HUES48 (cell line): ENCODE results near the gene SNTG2.

Experiments
- H3K27ac ChIP-seq: one replicate; pipeline ENCODE4 v1.7.0; 2013; ENCODE audit warnings: low read depth, low read length, inconsistent platforms
- H3K27me3 ChIP-seq: 2 replicates; pipeline ENCODE4 v1.6.1; 2013; ENCODE audit warnings: mild to moderate bottlenecking, low read length; ENCODE audit not compliant: control insufficient read depth, insufficient read depth
- H3K36me3 ChIP-seq: 2 replicates; pipeline ENCODE4 v1.6.1; 2013; ENCODE audit warnings: low read length; ENCODE audit not compliant: control insufficient read depth, insufficient read depth
- H3K4me1 ChIP-seq: 2 replicates; pipeline ENCODE4 v1.6.1; 2013; ENCODE audit warnings: mild to moderate bottlenecking, low read length; ENCODE audit not compliant: control insufficient read depth, insufficient read depth
- H3K4me3 ChIP-seq: 2 replicates; pipeline ENCODE4 v1.5.1; 2013; ENCODE audit warnings: mild to moderate bottlenecking, low read depth, low read length
- H3K9ac ChIP-seq: 2 replicates; pipeline ENCODE4 v1.6.1; 2013; ENCODE audit warnings: mild to moderate bottlenecking, low read depth, low read length, moderate library complexity
- H3K9me3 ChIP-seq: 2 replicates; pipeline ENCODE4 v1.6.1; 2013; ENCODE audit warnings: low read length; ENCODE audit not compliant: control insufficient read depth, insufficient read depth

The SNTG2 gene

GRCh38 chr2:1254662-1255343, 304.2 kb downstream of the SNTG2 start:
- Histone ChIP-seq H3K9ac (no peak overlapping the region), H3K4me3 (no peak overlapping the region), H3K27me3 (no peaks in the 10 kb centered on the region), H3K36me3 (no peaks in the 10 kb centered on the region), H3K9me3 (no peaks in the 10 kb centered on the region), H3K4me1 (no peaks in the 10 kb centered on the region), H3K27ac (no peak overlapping the region)

DNA sequence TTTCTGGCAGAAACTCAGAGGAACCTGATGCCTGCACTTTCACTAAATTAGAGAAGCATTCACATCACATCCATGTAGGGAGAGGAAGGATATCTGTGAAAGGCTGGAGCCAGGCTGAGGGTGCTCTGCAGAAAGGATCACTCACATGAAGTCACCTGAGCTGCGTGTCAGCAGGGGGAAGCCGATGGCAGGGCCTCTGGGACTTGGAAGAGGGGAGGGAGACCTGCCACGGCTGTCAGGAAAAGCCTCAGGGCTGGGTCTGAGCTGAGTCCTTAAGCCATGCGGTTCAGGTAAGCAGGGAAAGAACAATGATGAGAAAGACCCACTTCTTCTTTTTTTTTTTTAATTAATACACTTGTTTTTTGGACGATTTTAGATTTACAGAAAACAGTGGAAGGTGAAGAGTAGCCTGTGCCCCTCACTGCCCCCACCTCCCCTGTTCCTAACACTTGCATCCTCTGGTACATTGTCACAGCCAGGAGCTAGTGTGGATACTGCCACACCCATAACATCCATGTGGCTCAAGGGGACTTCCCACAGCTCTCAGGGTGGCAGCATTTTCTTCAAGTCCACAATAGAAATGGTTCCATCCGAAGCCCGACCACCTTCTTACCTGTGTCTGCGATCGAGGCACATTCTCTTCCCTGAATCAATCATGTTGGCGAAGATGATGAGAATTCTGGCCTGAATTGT, 306.1 kb downstream of the SNTG2 start:
- no peak overlapping the region for H3K27ac ChIP-seq
- no peaks in the 10 kb centered on the region for H3K27me3 ChIP-seq
- no peak overlapping the region for H3K4me3 ChIP-seq
- no peaks in the 10 kb centered on the region for H3K36me3 ChIP-seq
- H3K9me3 ChIP-seq = no peaks in the 10 kb centered on the region
- no peaks in the 10 kb centered on the region for H3K4me1 ChIP-seq
- H3K9ac ChIP-seq = no peak overlapping the region

DNA sequence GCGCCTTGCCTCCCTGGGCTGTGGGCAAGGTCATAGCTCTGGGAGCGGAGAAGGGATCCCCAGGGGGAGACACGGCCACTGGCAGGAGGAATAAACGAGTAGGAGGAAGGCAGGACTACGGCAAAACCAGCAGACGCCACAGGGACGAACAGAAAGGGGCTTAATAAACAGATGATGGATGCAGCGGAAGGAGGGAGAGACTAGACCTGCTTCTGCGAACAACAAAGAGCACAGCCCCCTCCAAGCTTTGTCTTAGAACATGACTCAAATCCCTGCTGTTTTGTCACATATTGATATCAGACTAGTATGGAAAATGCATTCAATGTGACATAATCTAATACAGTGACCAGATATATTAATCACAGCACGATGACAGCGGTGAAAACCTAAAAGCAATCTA, 306.7 kb downstream of the SNTG2 start:
- no peak overlapping the region for H3K9ac ChIP-seq
- no peaks in the 10 kb centered on the region for H3K27me3 ChIP-seq

GRCh38 chr2:1259746-1260145, 309.1 kb downstream of the SNTG2 start:
- Histone ChIP-seq H3K27me3 (no peaks in the 10 kb centered on the region; the same call in 1 of the 2 replicates), H3K9ac (no peak overlapping the region), H3K27ac (no peak overlapping the region), H3K4me1 (no peaks in the 10 kb centered on the region), H3K36me3 (no peaks in the 10 kb centered on the region), H3K4me3 (no peak overlapping the region), H3K9me3 (no peaks in the 10 kb centered on the region)

More for the DNA sequence above, 306.7 kb downstream of the SNTG2 start:
- H3K36me3 ChIP-seq = no peaks in the 10 kb centered on the region
- H3K9me3 ChIP-seq = no peaks in the 10 kb centered on the region
- H3K27ac ChIP-seq = no peak overlapping the region
- H3K4me3 ChIP-seq = no peak overlapping the region
- no peaks in the 10 kb centered on the region for H3K4me1 ChIP-seq

GRCh38 chr2:1262609-1263008, 312.0 kb downstream of the SNTG2 start:
- H3K27me3 ChIP-seq = no peaks in the 10 kb centered on the region; the same call in 1 of the 2 replicates
- no peak overlapping the region for H3K27ac ChIP-seq

DNA sequence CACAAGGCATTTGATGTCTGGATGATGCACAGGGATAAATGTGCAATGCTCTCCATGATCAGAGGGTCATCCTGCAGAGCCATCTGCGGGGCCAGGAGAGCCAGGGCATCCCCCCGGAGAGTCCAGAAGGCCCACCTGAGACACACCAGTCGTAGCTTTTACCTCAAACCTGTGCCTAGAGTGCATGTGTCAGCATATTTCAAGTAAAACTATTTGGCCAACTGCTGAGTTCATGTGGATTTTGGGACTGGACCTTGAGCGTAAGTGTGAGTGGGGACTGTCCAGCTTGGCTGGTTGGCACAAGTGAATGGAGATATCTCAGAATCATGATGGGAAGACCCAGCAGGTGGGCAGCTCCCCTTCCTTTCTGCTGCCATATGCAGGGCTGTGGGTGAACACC, 314.8 kb downstream of the SNTG2 start:
- no peaks in the 10 kb centered on the region for H3K4me1 ChIP-seq
- no peak overlapping the region for H3K27ac ChIP-seq
- H3K27me3 ChIP-seq = no peaks in the 10 kb centered on the region; the same call in 1 of the 2 replicates
- H3K9ac ChIP-seq = no peak overlapping the region
- H3K4me3 ChIP-seq = no peak overlapping the region
- no peaks in the 10 kb centered on the region for H3K9me3 ChIP-seq
- H3K36me3 ChIP-seq = no peaks in the 10 kb centered on the region

More at GRCh38 chr2:1262609-1263008, 312.0 kb downstream of the SNTG2 start:
- no peak overlapping the region for H3K9ac ChIP-seq
- H3K9me3 ChIP-seq = no peaks in the 10 kb centered on the region
- H3K36me3 ChIP-seq = no peaks in the 10 kb centered on the region
- no peaks in the 10 kb centered on the region for H3K4me1 ChIP-seq
- no peak overlapping the region for H3K4me3 ChIP-seq

DNA sequence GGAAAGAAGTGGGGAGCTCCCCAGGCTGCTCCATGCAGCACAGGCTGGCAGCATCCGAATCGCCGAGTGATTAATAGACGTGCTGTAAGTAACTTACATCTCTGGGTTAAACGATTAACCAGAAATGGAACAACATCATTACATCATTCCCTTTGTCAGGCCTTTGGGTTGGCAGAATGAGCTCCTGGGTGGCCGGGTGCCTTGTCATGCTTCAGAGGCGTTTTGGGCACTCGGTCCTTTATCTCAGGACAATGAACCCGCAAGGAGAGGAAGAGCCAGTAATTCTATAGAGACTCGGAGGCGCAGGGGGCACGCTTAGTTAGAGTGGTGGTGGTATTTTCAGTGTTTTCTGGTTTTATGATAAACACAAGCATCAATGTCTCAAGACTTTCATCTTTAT, 315.7 kb downstream of the SNTG2 start:
- H3K27ac ChIP-seq = no peak overlapping the region
- no peaks in the 10 kb centered on the region for H3K4me1 ChIP-seq
- no peak overlapping the region for H3K4me3 ChIP-seq
- H3K9ac ChIP-seq = no peak overlapping the region
- H3K27me3 ChIP-seq = no peaks in the 10 kb centered on the region; the same call in 1 of the 2 replicates
- H3K9me3 ChIP-seq = no peaks in the 10 kb centered on the region
- no peaks in the 10 kb centered on the region for H3K36me3 ChIP-seq

- Histone ChIP-seq H3K9me3 (no peaks in the 10 kb centered on the region), H3K9ac (no peak overlapping the region), H3K36me3 (no peaks in the 10 kb centered on the region), H3K27me3 (no peaks in the 10 kb centered on the region; the same call in 1 of the 2 replicates), H3K4me3 (no peak overlapping the region), H3K4me1 (no peaks in the 10 kb centered on the region), H3K27ac (no peak overlapping the region)
These were observed 317.4 kb downstream of the SNTG2 start for GRCh38 chr2:1268034-1268433.

- H3K4me1 ChIP-seq = no peaks in the 10 kb centered on the region
- no peak overlapping the region for H3K27ac ChIP-seq
- no peak overlapping the region for H3K4me3 ChIP-seq
- H3K9me3 ChIP-seq = no peaks in the 10 kb centered on the region
- no peaks in the 10 kb centered on the region; the same call in 1 of the 2 replicates for H3K27me3 ChIP-seq
- H3K36me3 ChIP-seq = no peaks in the 10 kb centered on the region
- H3K9ac ChIP-seq = no peak overlapping the region
These were observed 319.2 kb downstream of the SNTG2 start for GRCh38 chr2:1269812-1270211.

GRCh38 chr2:1272835-1273234, 322.2 kb downstream of the SNTG2 start:
- H3K4me3 ChIP-seq = no peak overlapping the region
- H3K9me3 ChIP-seq = no peaks in the 10 kb centered on the region; the same call in 1 of the 2 replicates
- H3K27ac ChIP-seq = no peak overlapping the region
- no peaks in the 10 kb centered on the region for H3K4me1 ChIP-seq
- H3K27me3 ChIP-seq = no peaks in the 10 kb centered on the region
- no peak overlapping the region for H3K9ac ChIP-seq
- no peaks in the 10 kb centered on the region for H3K36me3 ChIP-seq

DNA sequence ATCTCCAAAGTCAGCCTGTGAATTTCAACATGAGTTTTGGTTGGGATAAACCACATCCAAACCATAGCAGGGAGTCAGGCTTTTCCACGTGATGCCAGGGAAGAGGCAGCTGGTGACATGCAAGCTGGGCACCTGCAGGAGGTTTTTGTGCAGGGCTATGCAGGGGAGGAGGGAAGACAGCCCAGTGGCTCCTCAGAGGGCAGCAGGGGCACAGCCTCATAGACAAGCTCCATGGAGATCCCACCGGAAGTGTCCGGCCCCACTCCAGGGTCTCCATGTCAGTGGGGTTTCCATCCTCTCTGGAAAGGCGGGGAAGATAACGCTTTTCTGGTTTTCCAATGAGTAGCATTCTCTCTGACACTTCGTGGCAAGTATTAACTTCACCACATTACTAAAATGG, 327.0 kb downstream of the SNTG2 start:
- no peak overlapping the region for H3K27ac ChIP-seq
- no peaks in the 10 kb centered on the region; the same call in 1 of the 2 replicates for H3K9me3 ChIP-seq
- no peaks in the 10 kb centered on the region for H3K36me3 ChIP-seq
- H3K4me3 ChIP-seq = no peak overlapping the region
- no peak overlapping the region for H3K9ac ChIP-seq
- no peaks in the 10 kb centered on the region for H3K27me3 ChIP-seq
- H3K4me1 ChIP-seq = no peaks in the 10 kb centered on the region
